Nephron (organoid): ENCODE measurements around the gene SLC6A11.

ENCODE experiments used
- H3K27ac Mint-ChIP-seq, 3 experiments: 2 replicates each; pipeline ENCODE4 v1.8.0; 2020; ENCODE audit warnings: mixed read lengths in 3 of 3, mild to moderate bottlenecking in 2 of 3, moderate library complexity in 1 of 3
- H3K27me3 Mint-ChIP-seq: 2 replicates; pipeline ENCODE4 v1.8.0; 2021; ENCODE audit warnings: low read depth, mild to moderate bottlenecking, moderate library complexity, mixed read lengths
- H3K36me3 Mint-ChIP-seq: 2 replicates; pipeline ENCODE4 v1.8.0; 2020; ENCODE audit warnings: low read depth, mixed read lengths
- H3K4me1 Mint-ChIP-seq: 2 replicates; pipeline ENCODE4 v1.8.0; 2020; ENCODE audit warnings: mixed read lengths
- H3K4me3 Mint-ChIP-seq, 3 experiments: 2 replicates each; pipeline ENCODE4 v1.8.0; 2020; ENCODE audit warnings: mild to moderate bottlenecking in 3 of 3, mixed read lengths in 3 of 3, moderate library complexity in 2 of 3
- H3K9me3 Mint-ChIP-seq: 2 replicates; pipeline ENCODE4 v1.8.0; 2020; ENCODE audit warnings: mixed read lengths
- CTCF ChIP-seq, 3 experiments: fragments of 200-600 bp; sonication (generic); IDR thresholded peaks; one replicate each; pipeline ENCODE4 v1.5.0; 2021; ENCODE audit warnings: antibody characterized with exemption in 3 of 3; ENCODE audit not compliant: unreplicated experiment in 3 of 3

Gene SLC6A11

DNA sequence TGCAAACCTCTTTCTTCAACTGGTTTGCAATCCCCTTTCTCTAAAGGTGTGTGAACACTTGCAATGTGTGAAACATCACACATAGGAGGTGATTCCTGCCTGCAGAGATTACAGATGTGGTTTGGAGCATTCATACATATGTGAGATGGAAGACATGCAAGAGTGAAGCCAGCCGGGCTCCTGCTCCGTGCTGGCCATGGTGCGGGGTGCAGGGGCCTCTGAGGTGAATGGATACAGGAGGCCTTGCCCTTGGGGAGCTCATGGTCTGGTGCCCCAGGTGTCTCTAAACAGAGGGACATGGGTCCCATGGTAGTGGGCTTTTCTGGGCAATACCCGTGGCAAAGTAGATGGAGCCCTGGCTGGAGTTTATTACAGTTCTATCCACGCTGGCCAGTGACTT lies 6.0 kb downstream of the SLC6A11 start:
- Mint-ChIP-seq H3K36me3 (no peaks in the 10 kb centered on the region), H3K27me3 (peaks cover 65% of the 10 kb centered on the region), H3K4me3 (no peak overlapping the region), H3K9me3 (peaks cover 8% of the 10 kb centered on the region), H3K27ac (no peak overlapping the region), H3K4me1 (no peaks in the 10 kb centered on the region)
- TF ChIP-seq CTCF (IDR thresholded peaks at IDR 0.05; ENCODE audit: unreplicated experiment in 3 of 3), result no peak

- H3K27me3 Mint-ChIP-seq, result peaks cover 57% of the 10 kb centered on the region
Measured at GRCh38 chr3:10822708-10823515, 6.9 kb downstream of the SLC6A11 start.

DNA sequence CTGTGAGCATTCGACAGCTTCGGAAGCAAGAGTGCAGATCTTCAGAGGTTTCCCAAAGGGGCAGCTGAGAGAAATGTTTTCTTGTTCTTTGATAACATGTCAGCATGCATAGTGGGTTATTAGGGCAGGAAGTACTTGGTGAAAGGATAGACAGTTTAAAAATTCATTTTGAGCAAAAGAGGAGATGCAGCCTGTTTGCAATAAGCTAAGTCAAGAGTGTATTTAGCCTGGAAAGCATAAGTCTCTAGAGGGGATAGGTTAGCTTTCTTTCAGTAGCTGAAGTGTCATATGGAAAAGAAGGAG lies 7.4 kb downstream of the SLC6A11 start:
- no peak overlapping the region for H3K27ac Mint-ChIP-seq
- no peaks in the 10 kb centered on the region for H3K4me1 Mint-ChIP-seq
- peaks cover 8% of the 10 kb centered on the region for H3K9me3 Mint-ChIP-seq
- no peaks in the 10 kb centered on the region for H3K36me3 Mint-ChIP-seq
- no peak overlapping the region for H3K4me3 Mint-ChIP-seq
- no peak for TF ChIP-seq CTCF (IDR thresholded peaks at IDR 0.05; ENCODE audit: unreplicated experiment in 3 of 3)
- peaks cover 51% of the 10 kb centered on the region for H3K27me3 Mint-ChIP-seq

More at GRCh38 chr3:10822708-10823515, 6.9 kb downstream of the SLC6A11 start:
- Mint-ChIP-seq H3K4me1 (no peaks in the 10 kb centered on the region), H3K27ac (no peak overlapping the region), H3K4me3 (no peak overlapping the region), H3K9me3 (peaks cover 8% of the 10 kb centered on the region), H3K36me3 (no peaks in the 10 kb centered on the region)
- no peak for TF ChIP-seq CTCF (IDR thresholded peaks at IDR 0.05; ENCODE audit: unreplicated experiment in 3 of 3)

DNA sequence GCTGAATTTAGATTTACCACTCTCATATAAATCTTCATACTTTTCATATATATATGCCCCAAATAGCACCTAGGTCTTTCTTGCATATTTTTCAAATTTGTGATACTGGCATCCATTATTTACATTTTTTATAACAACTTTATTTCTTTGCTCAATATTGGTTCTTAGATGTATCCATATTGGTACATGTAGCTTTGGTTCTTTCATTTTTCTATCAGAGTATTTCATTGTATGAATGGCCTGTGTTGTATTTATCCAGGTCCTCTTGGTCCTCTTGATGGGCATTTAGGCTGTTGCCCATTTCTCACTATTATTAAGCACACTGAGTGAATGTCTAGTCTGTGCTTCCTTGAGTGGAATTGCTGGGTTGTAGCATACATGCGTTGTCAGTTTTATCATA lies 8.4 kb downstream of the SLC6A11 start:
- no peaks in the 10 kb centered on the region for H3K4me1 Mint-ChIP-seq
- peaks cover 8% of the 10 kb centered on the region for H3K9me3 Mint-ChIP-seq

GRCh38 chr3:10833855-10834414 lies 17.9 kb downstream of the SLC6A11 start:
- peaks cover 39% of the 10 kb centered on the region for H3K27me3 Mint-ChIP-seq
- H3K4me1 Mint-ChIP-seq, result no peaks in the 10 kb centered on the region
- no peak overlapping the region for H3K27ac Mint-ChIP-seq
- H3K4me3 Mint-ChIP-seq, result no peak overlapping the region
- TF ChIP-seq CTCF (IDR thresholded peaks at IDR 0.05; ENCODE audit: unreplicated experiment in 3 of 3), result no peak
- no peaks in the 10 kb centered on the region for H3K9me3 Mint-ChIP-seq
- no peaks in the 10 kb centered on the region for H3K36me3 Mint-ChIP-seq

More for the DNA sequence above, 8.4 kb downstream of the SLC6A11 start:
- TF ChIP-seq CTCF (IDR thresholded peaks at IDR 0.05; ENCODE audit: unreplicated experiment in 3 of 3), result no peak
- no peak overlapping the region for H3K4me3 Mint-ChIP-seq
- peaks cover 41% of the 10 kb centered on the region for H3K27me3 Mint-ChIP-seq
- H3K36me3 Mint-ChIP-seq, result no peaks in the 10 kb centered on the region
- no peak overlapping the region for H3K27ac Mint-ChIP-seq

GRCh38 chr3:10834951-10835350 lies 18.9 kb downstream of the SLC6A11 start:
- Mint-ChIP-seq H3K4me1 (no peaks in the 10 kb centered on the region), H3K4me3 (no peak overlapping the region), H3K27ac (no peak overlapping the region), H3K27me3 (peaks cover 46% of the 10 kb centered on the region), H3K36me3 (no peaks in the 10 kb centered on the region), H3K9me3 (no peaks in the 10 kb centered on the region)
- TF ChIP-seq CTCF (IDR thresholded peaks at IDR 0.05; ENCODE audit: unreplicated experiment in 3 of 3), result no peak
